ENCODE results near the gene LRTM2. TPM values are rescaled to one million over a fixed set of nuclear protein-coding genes. Genes with fewer than 3 reads are reported as not detected.

Gene LRTM2
- total RNA-seq, 4 donors from 2014 or later, result 0.26 TPM; not detected in 3

DNA sequence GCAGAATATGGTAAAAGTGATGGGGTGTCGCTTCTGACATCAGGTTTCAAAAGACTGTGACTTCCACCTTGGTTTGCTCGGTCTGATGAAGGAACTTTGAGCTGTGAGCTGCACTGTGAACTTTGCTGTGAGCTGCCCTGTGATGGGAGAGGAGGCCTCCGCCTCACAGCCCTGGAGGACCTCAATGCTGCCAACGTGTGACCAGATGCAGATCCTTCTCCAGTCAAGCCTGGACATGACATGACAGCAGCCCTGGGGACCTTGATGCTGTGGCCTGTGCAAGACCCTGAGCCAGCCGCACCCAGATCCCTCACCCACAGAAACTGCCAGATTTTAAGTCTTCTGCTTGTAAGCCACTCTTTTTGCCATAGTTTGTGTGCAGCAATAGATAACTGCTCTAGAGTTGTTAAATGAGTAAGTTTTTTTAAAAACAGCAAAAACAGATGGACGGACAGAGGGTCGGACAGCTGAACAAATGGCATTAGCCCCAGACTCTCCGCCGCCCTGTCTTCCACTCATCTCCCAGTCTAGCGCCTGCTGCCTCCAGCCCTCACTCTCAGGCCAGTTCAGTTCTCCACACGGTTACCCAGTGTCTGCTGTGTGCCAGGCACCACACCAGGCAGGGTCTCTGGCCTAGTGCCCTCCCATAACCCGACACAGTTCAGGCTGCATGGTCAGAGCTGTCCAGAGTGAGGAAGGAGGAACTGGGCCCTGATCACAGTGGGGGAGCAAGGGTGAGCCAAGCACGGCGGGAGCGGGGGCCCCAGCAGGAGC is 13.1 kb upstream of the LRTM2 start:
- TF ChIP-seq CTCF (IDR thresholded peaks at IDR 0.05) (no peak), EP300 (IDR thresholded peaks at IDR 0.05) (no peak), POLR2A (IDR thresholded peaks at IDR 0.05) (no peak), POLR2AphosphoS5 (IDR thresholded peaks at IDR 0.05) (no peak)
- Histone ChIP-seq H3K27ac (no peak overlapping the region), H3K4me1 (peaks cover 20% of the 10 kb centered on the region), H3K27me3 (no peaks in the 10 kb centered on the region), H3K4me3 (no peak overlapping the region), H3K36me3 (no peaks in the 10 kb centered on the region), H3K9me3 (no peaks in the 10 kb centered on the region)
- no peak for DNase-seq (ENCODE audit: low spot score in 2 of 2)
- 91% methylated on average over 15 of the region's 15 CpGs for WGBS

GRCh38 chr12:1808036-1808797 is 12.1 kb upstream of the LRTM2 start:
- no peak overlapping the region for H3K4me3 ChIP-seq
- H3K27ac ChIP-seq, result no peak overlapping the region
- H3K4me1 ChIP-seq, result peaks cover 20% of the 10 kb centered on the region
- DNase-seq (ENCODE audit: low spot score in 2 of 2), result no peak
- no peaks in the 10 kb centered on the region for H3K36me3 ChIP-seq
- WGBS, result 88% methylated on average over 19 of the region's 19 CpGs
- no peaks in the 10 kb centered on the region for H3K9me3 ChIP-seq
- H3K27me3 ChIP-seq, result peaks cover 4% of the 10 kb centered on the region
- TF ChIP-seq POLR2A (IDR thresholded peaks at IDR 0.05) (no peak), EP300 (IDR thresholded peaks at IDR 0.05) (no peak), CTCF (IDR thresholded peaks at IDR 0.05) (no peak), POLR2AphosphoS5 (IDR thresholded peaks at IDR 0.05) (no peak)

DNA sequence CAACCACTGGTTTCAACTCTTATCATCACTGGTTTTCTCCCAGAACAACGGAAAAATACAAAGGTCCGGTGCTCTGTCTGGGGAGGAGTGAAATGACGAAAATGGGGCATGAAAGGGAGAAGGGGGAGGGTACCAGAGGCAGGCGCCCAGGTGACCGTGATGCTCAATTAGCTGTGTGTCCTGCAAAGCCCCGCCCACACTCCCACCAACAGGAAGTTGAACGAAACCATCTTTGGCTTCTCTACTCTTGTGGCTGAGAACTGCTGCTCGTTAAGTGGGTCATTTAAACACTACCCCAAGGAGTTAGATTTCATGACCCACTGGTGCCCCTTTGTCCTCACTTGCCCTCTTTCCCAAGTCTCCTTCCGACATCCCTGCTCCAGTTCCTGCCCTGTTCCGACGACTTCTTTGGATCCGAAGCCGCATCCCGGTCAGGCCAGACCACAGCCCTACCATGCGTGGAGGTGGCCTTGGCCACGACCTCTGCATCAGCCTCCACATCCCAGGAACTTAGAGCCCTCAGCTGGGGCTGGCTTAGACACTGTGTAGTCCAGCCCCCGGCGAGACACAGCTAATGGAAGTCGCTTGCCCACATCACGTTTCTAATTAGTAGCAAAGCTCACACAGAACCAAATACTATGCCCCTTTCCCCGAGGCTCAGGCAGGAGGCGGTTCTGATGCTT is 11.4 kb upstream of the LRTM2 start:
- TF ChIP-seq CTCF (IDR thresholded peaks at IDR 0.05), result no peak
- TF ChIP-seq POLR2A (IDR thresholded peaks at IDR 0.05), result no peak
- TF ChIP-seq EP300 (IDR thresholded peaks at IDR 0.05), result no peak
- no peak for TF ChIP-seq POLR2AphosphoS5 (IDR thresholded peaks at IDR 0.05)
- peaks cover 6% of the 10 kb centered on the region for H3K27me3 ChIP-seq
- 88% methylated on average over 22 of the region's 22 CpGs for WGBS
- no peak for DNase-seq (ENCODE audit: low spot score in 2 of 2)
- H3K36me3 ChIP-seq, result no peaks in the 10 kb centered on the region
- H3K9me3 ChIP-seq, result no peaks in the 10 kb centered on the region
- peaks cover 26% of the 10 kb centered on the region for H3K4me1 ChIP-seq
- no peak overlapping the region for H3K4me3 ChIP-seq
- no peak overlapping the region for H3K27ac ChIP-seq

- Histone ChIP-seq H3K27ac (no peak overlapping the region), H3K4me1 (peaks cover 24% of the 10 kb centered on the region), H3K27me3 (peaks cover 14% of the 10 kb centered on the region), H3K36me3 (no peaks in the 10 kb centered on the region), H3K9me3 (no peaks in the 10 kb centered on the region), H3K4me3 (no peak overlapping the region)
- DNase-seq (ENCODE audit: low spot score in 2 of 2), result no peak
- TF ChIP-seq POLR2AphosphoS5 (IDR thresholded peaks at IDR 0.05) (no peak), POLR2A (IDR thresholded peaks at IDR 0.05) (no peak)
- 90% methylated on average over 13 of the region's 13 CpGs for WGBS
Measured at GRCh38 chr12:1809591-1810190, 10.7 kb upstream of the LRTM2 start.

DNA sequence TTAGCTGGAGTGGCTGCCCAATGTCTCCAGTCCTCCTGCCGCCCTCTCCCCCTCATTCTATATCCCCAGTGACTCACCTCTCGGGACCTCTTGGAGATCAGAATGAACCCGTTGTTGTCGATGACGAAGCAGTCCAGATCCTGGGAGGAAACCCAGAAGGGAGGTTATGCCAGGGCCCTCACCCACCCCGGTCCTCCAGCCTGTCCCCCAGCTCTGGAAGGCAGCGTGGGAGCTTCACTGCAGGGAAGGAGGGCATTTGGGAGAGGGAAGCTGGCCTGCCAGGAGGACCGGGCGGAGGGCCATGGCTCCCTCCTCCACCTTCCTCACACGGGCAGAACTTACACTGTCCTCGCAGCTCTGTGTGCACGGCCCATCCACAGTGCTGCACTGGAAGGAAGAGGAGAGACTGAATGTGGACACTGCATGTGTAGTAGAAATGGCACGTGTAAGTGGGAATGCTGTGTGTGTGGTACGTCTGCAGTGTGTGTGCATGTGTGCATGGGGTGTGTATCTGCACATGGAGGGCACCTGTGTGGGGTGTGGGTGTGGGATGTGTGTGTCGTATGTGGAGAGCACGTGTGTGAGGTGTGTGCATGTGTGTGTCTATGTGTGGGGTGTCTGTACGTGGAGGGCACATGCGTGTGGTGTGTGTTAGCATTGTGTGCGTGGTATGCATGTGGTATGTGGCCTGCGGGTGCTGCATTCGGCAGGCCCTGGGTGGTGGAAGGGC is 10.0 kb upstream of the LRTM2 start:
- DNase-seq (ENCODE audit: low spot score in 2 of 2), result no peak
- TF ChIP-seq POLR2A (IDR thresholded peaks at IDR 0.05) (no peak), EP300 (IDR thresholded peaks at IDR 0.05) (no peak), POLR2AphosphoS5 (IDR thresholded peaks at IDR 0.05) (no peak), CTCF (IDR thresholded peaks at IDR 0.05) (no peak)
- H3K9me3 ChIP-seq, result no peaks in the 10 kb centered on the region
- 84% methylated on average over 19 of the region's 21 CpGs for WGBS
- H3K27ac ChIP-seq, result no peak overlapping the region
- peaks cover 20% of the 10 kb centered on the region for H3K4me1 ChIP-seq
- H3K36me3 ChIP-seq, result no peaks in the 10 kb centered on the region
- H3K4me3 ChIP-seq, result no peak overlapping the region
- peaks cover 20% of the 10 kb centered on the region for H3K27me3 ChIP-seq
